Measurements from ENCODE around the gene RAB11FIP3. TPM values are rescaled to one million over a fixed set of nuclear protein-coding genes. Genes with fewer than 3 reads are reported as not detected.
A peak's percentile ranks its signal among the peaks of the same experiment; 100 is the strongest.

Gene RAB11FIP3
- total and polyA plus RNA-seq, 2 of the 13 experiments (the other 11 are each of a cell fraction or from before 2014, with no cell fraction given) = 34.3 to 57.6 TPM

GRCh38 chr16:405548-406506 lies 19.6 kb upstream of the RAB11FIP3 start (continued):
- TF ChIP-seq DNMT3B (CRISPR knock-in tag; conservative IDR thresholded peaks at IDR 0.05) = no peak
- TF ChIP-seq HNRNPL (IDR thresholded peaks at IDR 0.05; ENCODE audit: low read depth, low read length) = peak; percentile 98
- TF ChIP-seq ZNF646 (CRISPR knock-in tag; IDR thresholded peaks at IDR 0.05) = no peak
- TF ChIP-seq ZNF44 (CRISPR knock-in tag; IDR thresholded peaks at IDR 0.05) = no peak
- TF ChIP-seq ATRX (CRISPR knock-in tag; IDR thresholded peaks at IDR 0.05; ENCODE audit: borderline replicate concordance) = no peak
- no peak for TF ChIP-seq GLMP (CRISPR knock-in tag; IDR thresholded peaks at IDR 0.05; ENCODE audit: borderline replicate concordance)
- TF ChIP-seq ELF3 (CRISPR knock-in tag; IDR thresholded peaks at IDR 0.05) = peak; percentile 63; the same call in 1 of the 2 replicates
- TF ChIP-seq YEATS2 (CRISPR knock-in tag; IDR thresholded peaks at IDR 0.05; ENCODE audit: borderline replicate concordance) = peak; percentile 79; the same call in 1 of the 2 replicates
- TF ChIP-seq E2F2 (CRISPR knock-in tag; IDR thresholded peaks at IDR 0.05; ENCODE audit: borderline replicate concordance) = no peak
- TF ChIP-seq ZNF225 (CRISPR knock-in tag; IDR thresholded peaks at IDR 0.05) = peak; percentile 50; the same call in 1 of the 2 replicates
- no peak for TF ChIP-seq ZFP36L2 (CRISPR knock-in tag; IDR thresholded peaks at IDR 0.05)
- no peak for TF ChIP-seq NR0B2 (CRISPR knock-in tag; IDR thresholded peaks at IDR 0.05)
- no peak for TF ChIP-seq PCBP2 (optimal IDR thresholded peaks at IDR 0.05; ENCODE audit: low read depth, low read length, poor library complexity, severe bottlenecking)
- TF ChIP-seq DDIT3 (CRISPR knock-in tag; IDR thresholded peaks at IDR 0.05) = peak; percentile 69; the same call in 1 of the 2 replicates
- no peak for TF ChIP-seq GTF2F1 (IDR thresholded peaks at IDR 0.05; ENCODE audit: low read length)
- TF ChIP-seq ZNF446 (CRISPR knock-in tag; IDR thresholded peaks at IDR 0.05) = no peak
- peak; percentile 76; the same call in 1 of the 2 replicates for TF ChIP-seq ZNF614 (CRISPR knock-in tag; IDR thresholded peaks at IDR 0.05; ENCODE audit: borderline replicate concordance)
- TF ChIP-seq SMAD9 (CRISPR knock-in tag; IDR thresholded peaks at IDR 0.05) = no peak
- TF ChIP-seq BRD4 (CRISPR knock-in tag; IDR thresholded peaks at IDR 0.05) = no peak
